ENCODE data around the gene ZXDB.

The ZXDB gene

GRCh38 chrX:57640674-57641016 lies 48.8 kb downstream of the ZXDB start:
- no peak for TF ChIP-seq FOXP2 (optimal IDR thresholded peaks at IDR 0.05; ENCODE audit: borderline replicate concordance, extremely low read depth, extremely low read length, insufficient read depth)
- no peak for TF ChIP-seq REST (IDR thresholded peaks at IDR 0.05; ENCODE audit: insufficient read depth in 1 of 2, low read depth in 2 of 2, low read length in 2 of 2)
- TF ChIP-seq POLR2AphosphoS5 (IDR thresholded peaks at IDR 0.05; ENCODE audit: low read depth, low read length): no peak
- TF ChIP-seq SIN3A (IDR thresholded peaks at IDR 0.05; ENCODE audit: borderline replicate concordance, insufficient read depth, low read length): no peak
- TF ChIP-seq TAF1 (IDR thresholded peaks at IDR 0.05; ENCODE audit: borderline replicate concordance, insufficient read depth, low read length): no peak

GRCh38 chrX:57641338-57641737 lies 49.5 kb downstream of the ZXDB start:
- TF ChIP-seq TAF1 (IDR thresholded peaks at IDR 0.05; ENCODE audit: borderline replicate concordance, insufficient read depth, low read length): no peak
- no peak for TF ChIP-seq FOXP2 (optimal IDR thresholded peaks at IDR 0.05; ENCODE audit: borderline replicate concordance, extremely low read depth, extremely low read length, insufficient read depth)

- TF ChIP-seq POLR2AphosphoS5 (IDR thresholded peaks at IDR 0.05; ENCODE audit: low read depth, low read length) (no peak), REST (IDR thresholded peaks at IDR 0.05; ENCODE audit: insufficient read depth in 1 of 2, low read depth in 2 of 2, low read length in 2 of 2) (no peak), FOXP2 (optimal IDR thresholded peaks at IDR 0.05; ENCODE audit: borderline replicate concordance, extremely low read depth, extremely low read length, insufficient read depth) (no peak), TAF1 (IDR thresholded peaks at IDR 0.05; ENCODE audit: borderline replicate concordance, insufficient read depth, low read length) (no peak), SIN3A (IDR thresholded peaks at IDR 0.05; ENCODE audit: borderline replicate concordance, insufficient read depth, low read length) (no peak)
Measured at GRCh38 chrX:57643698-57644097, 51.9 kb downstream of the ZXDB start.

GRCh38 chrX:57647020-57647419 lies 55.2 kb downstream of the ZXDB start:
- TF ChIP-seq SIN3A (IDR thresholded peaks at IDR 0.05; ENCODE audit: borderline replicate concordance, insufficient read depth, low read length) (no peak), POLR2AphosphoS5 (IDR thresholded peaks at IDR 0.05; ENCODE audit: low read depth, low read length) (no peak), FOXP2 (optimal IDR thresholded peaks at IDR 0.05; ENCODE audit: borderline replicate concordance, extremely low read depth, extremely low read length, insufficient read depth) (no peak), TAF1 (IDR thresholded peaks at IDR 0.05; ENCODE audit: borderline replicate concordance, insufficient read depth, low read length) (no peak), REST (IDR thresholded peaks at IDR 0.05; ENCODE audit: insufficient read depth in 1 of 2, low read depth in 2 of 2, low read length in 2 of 2) (no peak)
